CD4-positive, alpha-beta T cell treated with Interleukin-1 beta for 1 hour (primary cell): ENCODE measurements around the gene ZNF837.
"Not testable (repeated sequence)": the region's sequence is repeated elsewhere in the genome, so short reads cannot be mapped to it uniquely, and the experiment has no call there.

ENCODE experiments used
- DNase-seq, 2 donors: peaks; one replicate each; pipeline ENCODE4 v3.0.0-alpha.2; 2020 to 2022

ZNF837 gene

DNA sequence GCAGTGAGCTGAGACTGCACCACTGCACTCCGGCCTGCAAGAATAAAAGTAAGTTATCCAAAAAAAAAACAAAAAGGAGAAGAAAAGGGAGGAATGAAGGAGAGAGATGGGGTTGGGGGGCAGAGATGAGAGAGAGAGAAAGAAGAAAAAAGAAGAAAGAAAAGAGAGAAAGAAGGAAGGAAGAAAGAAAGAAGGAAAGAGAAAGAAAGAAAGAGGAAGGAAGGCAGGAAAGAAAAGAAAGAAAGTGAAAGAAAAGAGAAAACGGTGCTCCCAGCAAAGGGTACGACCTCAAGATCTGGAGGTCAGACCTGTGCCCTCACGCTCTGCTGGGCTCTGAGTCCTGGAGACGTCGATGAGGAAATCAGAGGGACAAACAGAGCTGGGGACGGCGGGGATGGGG, 31.2 kb downstream of the ZNF837 start:
- no peak for DNase-seq

DNA sequence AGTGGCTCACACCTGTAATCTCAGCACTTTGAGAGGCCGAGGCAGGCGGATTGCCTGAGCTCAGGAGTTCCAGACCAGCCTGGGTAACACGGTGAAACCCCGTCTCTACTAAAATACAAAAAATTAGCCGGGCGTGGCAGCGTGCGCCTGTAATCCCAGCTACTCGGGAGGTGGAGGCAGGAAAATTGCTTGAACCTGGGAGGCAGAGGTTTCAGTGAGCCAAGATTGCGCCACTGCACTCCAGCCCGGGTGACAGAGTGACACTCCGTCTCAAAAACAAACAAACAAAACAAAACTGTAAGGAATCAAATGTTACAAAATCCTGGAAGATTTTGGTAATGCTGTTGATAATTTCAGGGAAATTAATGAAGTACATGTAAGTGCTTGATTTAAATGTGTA, 32.8 kb downstream of the ZNF837 start:
- not testable (repeated sequence) for DNase-seq

DNA sequence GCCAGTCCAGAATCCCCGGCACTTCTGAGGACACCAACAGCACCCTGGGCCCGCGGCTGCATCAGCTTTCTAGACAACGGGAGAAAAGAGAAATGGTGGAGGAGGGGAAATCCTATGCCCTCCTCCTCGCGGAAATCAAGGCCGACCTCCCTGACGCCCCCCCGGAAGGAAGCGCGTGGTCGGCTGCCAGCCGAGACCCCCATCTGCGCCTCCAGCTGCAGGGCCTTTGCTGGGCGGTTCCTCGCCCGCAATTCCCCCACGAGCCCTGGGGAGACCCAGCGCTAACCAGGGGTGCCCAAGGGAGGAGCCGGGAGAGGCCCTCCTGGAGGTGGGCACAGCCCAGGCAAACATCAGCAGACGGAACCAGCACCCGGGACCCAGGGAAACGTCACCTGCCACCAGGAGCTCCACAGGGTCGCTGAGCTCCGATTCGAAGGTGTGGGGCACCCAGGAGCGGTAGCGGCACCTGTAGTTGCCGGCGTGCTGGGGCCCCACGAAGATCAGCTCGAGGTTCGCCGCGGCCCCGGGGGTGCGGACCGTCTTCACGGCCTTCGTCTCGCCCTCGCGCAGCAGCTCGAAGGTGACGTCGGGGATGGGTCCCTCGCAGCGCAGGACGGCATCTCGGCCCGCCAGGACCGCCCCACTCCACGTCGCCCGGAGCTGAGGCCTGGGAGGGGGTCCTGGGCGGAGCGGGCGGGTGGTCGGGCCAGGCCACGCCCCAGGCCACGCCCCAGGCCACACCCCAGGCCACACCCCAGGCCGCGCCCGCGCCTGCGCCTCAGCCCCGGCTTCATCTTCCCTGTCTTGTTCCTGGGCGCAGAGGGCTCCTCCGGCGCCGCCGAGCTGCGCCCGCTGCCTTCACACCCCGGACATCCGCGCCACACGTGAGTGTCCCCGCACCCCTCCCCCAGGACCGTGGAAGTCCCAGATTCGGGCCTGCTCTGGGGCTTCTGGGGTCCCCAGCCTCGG, 33.6 kb downstream of the ZNF837 start:
- DNase-seq = peak; percentile 73 to 76

DNA sequence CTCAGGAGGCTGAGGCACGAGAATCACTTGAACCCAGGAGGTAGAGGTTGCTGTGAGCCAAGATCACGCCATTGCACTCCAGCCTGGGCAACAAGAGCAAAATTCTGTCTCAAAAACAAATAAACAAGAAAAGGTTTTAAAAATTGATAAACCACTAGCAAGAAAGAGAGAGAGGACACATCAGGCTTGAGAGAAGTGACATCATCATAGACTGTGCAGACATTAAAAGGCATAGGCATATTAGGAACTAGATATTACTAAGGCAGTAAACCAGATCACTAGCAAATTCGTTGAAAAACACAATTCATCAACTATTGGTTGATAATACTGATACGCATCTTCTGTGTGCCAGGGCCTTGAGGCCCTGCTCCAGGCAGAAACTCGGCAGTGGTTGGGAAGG, 35.3 kb downstream of the ZNF837 start:
- no peak for DNase-seq

DNA sequence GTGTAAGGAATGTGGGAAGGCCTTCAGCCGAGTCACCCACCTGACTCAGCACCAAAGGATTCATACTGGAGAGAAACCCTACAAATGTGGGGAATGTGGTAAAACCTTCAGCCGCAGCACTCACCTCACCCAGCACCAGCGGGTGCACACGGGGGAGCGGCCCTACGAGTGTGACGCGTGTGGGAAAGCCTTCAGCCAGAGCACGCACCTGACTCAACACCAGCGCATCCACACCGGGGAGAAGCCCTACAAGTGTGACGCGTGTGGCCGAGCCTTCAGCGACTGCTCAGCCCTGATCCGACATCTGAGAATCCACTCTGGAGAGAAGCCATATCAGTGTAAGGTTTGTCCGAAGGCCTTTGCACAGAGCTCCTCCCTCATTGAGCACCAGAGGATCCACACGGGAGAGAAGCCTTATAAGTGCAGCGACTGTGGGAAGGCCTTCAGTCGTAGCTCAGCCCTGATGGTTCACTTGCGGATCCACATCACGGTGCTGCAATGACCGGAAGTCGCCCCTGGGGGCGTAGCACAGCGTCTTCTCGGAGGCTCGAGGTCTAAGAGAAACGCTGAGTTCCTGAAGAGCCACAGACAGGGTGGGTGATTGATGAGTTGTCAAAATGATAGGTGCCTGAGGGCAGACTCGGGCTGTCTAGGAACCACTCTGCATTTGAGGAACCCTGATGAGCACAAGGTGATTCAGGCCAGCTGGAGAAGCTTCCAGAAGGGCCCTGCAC, 41.8 kb downstream of the ZNF837 start:
- DNase-seq = no peak

DNA sequence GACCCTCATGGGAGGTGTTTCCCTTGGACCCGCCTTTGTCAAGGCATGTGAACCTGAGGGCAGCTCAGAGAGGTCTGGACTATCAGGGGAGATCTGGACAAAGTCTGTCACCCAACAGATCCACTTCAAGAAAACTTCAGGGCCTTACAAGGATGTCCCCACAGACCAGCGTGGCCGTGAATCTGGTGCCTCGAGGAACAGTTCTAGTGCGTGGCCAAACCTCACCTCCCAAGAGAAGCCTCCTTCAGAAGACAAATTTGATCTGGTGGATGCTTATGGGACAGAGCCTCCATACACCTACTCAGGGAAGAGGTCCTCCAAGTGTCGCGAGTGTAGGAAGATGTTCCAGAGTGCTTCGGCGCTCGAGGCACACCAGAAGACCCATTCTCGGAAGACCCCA, 42.5 kb downstream of the ZNF837 start:
- no peak for DNase-seq

DNA sequence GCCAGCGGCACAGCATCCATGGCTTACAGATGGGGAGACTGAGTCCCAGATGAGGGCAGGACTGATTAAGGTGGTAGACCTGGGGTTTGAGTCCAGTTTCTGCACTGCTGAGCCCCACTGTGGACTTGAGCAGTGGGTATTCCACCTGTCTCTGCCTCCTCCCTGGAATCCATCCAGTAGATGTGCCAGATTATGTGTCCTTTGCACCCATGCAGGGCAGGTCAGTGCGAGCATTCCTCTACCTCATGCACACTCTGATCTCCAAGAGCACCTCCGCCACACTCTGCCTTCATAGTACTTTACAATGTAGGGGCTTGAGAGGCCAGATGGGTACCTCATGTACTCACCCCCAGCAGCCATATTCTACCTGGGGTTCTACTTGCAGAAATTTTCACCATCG, 44.0 kb downstream of the ZNF837 start:
- no peak for DNase-seq

DNA sequence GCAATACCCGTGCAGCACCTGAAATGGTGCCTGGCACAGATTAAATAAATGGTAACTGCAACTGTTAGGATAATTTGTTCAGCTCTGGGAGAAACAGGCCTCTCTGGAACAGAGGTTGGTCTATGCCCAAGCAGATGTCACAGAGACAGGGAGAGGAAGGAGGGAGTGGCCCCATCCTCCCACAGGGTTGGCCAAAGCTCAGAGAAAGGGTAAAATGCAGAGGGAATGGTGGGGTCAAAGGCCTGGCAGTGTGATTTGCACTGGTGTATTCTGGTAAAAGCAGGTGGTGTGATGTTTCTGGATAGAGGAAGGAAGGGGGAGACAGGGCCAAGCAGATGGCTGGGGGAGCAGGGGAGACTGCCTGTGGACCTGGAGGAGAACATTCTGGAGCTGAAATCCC, 44.6 kb downstream of the ZNF837 start:
- DNase-seq = no peak

DNA sequence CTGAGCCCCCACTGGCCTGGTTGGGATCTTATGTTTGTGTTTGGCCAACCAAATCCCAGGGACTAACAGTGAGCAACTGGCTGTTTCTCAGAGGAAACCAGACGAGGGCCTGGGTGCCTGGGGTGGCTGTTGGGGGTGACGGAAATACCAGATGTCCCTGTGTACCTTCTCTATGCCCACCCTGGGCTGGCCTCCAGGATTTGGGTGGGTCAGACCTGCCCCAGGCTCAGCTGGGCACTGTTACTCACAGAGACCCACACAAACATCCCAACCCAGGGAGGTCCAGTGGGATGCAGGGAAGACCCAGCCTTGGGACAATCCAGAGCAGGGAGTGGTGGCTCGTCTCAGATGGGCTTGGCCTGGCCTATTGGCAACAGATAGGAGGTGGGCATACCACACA, 45.2 kb downstream of the ZNF837 start:
- no peak for DNase-seq

DNA sequence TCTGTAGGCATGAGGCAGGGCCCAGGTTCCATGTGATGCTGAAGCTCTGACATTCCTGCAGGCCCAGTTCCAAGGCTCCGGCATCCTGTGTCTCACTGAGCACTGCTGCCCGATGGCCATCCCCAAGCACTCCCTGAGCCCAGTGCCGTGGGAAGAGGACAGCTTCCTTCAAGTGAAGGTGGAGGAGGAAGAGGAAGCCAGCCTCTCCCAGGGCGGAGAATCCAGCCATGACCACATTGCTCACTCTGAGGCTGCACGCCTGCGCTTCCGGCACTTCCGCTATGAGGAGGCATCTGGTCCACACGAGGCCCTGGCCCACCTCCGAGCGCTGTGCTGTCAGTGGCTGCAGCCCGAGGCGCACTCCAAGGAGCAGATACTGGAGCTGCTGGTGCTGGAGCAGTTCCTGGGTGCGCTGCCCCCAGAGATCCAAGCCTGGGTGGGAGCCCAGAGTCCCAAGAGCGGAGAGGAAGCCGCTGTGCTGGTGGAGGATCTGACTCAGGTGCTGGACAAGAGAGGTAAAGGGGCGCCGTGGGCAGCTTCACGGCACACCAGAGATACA, 46.1 kb downstream of the ZNF837 start:
- no peak for DNase-seq

DNA sequence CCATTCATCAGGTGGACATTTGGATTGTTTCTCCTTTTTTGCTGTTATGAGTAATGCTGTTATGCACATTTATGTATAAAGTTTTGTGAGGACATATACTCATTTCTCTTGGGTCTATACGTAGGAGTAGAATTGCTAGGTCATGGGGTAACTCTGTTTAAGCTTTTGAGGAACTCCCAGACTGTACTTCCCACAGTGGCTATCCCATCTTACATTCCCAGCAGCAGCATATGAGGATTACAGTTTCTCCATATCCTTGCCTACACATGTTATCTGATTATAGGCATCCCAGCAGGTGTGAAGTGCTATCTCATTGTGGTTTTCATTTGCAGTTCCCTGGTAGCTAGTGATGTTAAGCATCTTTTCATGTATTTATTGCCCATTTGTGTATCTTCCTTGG, 48.1 kb downstream of the ZNF837 start:
- DNase-seq = no peak

DNA sequence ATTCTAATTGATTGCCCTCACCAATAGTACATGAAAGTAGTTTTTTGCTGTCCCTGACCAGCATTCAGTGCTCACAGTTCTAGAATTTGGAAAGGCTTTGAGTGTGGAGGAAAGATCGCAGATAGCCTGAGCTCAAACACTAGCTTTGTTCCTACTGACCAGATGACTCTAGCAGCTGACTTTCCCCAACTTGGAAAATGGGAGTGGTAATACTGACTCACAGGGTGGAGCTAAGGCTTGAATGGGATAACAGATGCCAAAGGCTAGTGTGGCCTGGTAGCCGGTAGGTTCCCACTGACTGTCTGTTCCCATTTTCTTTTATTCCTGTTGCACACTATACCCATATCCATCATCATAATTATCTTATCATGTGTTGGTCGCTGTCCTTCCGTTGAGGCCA, 50.4 kb downstream of the ZNF837 start:
- no peak for DNase-seq

DNA sequence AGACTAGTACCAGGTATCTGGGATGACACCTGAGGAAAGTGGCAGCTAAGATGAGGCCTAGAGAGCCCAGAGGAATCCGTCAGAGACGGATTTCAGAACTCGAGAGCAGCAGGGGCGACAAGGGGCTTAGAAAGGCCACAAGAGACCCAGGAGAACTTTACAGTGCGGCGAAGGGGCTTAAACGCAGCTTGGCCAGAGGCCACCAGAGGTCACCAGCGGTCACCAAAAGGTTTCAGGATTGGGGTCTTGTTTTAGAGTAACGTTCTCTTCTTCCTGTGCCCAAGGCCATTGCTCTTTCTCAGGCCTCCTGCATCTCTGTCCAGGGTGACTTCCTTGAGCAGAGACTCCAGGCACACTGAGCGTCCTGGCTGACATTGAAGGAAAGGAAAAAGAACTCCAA, 51.8 kb downstream of the ZNF837 start:
- DNase-seq = peak in 1 of 2 donors; percentile 17

DNA sequence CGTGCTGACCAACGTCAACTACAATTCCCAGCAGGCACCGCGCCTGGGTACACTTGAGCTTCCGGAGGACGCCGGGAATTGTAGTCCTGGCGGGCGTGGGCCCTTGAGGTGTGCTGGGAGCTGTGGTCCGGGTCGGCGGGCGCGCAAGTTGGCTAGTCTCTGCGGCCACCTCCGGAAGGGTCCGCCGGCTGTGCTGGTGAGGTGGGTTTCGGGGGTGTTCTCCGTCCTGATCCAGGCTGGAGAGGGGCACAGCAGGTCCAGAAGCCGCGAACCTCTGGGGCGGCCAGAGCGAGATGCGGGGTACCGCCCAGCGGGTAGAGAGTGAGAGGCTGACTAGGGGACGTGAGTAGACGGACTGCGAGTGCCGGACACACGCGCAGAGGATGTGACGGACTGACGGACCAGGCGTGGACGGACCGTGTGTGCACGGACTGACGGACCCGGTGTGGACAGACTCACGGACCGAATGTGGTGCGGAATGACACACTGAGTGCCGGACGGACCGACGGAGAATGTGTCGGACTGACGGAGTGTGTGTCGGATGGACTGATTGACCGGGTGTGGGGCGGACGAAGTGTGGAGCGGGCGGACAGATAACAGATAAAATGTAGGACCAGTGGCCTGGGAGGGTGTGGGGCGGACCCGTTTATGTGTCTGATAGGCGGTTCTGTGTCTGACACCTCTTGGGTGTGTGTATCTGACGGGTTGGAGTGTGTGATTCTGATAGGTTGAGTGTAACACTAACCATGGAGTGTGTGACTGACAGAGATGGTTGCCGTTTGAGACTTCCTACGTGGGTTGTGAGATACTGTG, 53.7 kb downstream of the ZNF837 start, which contains the start of gene ZSCAN22:
ZSCAN22 (plus strand) TSS at position 81 of the 813 bp plus-strand sequence. CDS start 7,809 bp downstream, outside the sequence.
- peak; percentile 91 for DNase-seq

DNA sequence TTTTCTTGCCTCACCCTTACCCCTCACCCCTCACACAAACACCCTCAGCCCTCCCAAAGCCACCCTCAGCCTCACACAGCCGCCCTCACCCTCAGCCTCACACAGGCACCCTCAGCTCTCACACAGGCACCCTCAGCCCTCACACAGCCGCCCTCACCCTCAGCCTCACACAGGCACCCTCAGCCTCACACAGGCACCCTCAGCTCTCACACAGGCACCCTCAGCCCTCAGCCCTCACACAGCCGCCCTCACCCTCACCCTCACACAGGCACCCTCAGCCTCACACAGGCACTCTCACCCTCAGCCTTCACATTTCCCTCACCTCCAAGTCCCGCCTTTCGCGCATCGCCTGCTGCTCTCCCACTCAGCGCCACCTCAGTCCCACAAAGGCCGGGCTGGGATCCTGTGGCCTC, 54.3 kb downstream of the ZNF837 start:
- DNase-seq = no peak

DNA sequence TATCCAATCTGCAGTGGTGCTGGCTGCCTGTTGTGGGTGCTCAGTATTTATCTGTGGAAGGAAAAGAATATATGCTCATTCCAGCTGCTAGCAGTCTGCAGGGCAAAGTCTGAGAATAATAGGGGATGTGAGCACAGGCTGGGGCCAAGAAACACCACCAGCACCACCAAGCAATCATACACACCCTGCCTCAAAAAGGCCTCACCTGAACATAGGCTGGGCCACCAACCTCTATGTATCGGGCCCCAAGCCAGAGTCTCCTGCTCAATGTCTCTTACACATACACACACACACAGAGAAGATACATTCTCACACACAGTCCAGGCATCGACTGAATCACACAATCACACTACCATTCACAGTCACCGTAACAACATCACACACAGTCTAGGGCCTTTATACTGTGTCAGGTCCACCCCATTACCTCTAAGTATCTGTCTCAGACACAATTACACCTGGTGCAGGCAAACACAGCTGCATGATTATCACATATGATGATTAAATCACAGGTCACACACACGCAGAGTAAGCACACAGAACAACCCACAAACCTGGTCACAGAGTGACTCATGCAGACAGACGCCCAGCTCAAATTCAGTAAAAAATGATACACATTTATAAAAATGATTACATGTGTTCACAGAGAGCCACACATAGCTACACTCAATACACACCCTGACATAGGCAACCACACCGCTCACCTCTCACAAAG, 55.4 kb downstream of the ZNF837 start:
- DNase-seq = no peak

DNA sequence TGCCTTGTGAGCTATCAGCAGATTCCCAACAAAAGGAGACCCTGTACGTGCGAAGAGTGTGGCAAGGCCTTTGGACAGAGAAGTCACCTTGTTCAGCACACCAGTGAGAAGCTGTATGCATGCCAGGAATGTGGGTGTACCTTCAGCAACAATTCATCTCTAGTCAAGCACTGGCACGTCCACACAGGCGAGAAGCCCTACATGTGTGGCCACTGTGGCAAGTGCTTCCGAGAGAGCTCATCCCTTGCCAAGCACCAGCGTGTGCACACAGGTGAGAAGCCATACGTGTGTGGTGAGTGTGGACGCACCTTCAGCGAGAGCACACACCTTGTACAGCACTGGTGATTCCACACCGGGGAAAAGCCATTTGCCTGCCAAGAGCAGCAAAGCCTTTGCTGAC, 61.6 kb downstream of the ZNF837 start:
- DNase-seq = no peak

DNA sequence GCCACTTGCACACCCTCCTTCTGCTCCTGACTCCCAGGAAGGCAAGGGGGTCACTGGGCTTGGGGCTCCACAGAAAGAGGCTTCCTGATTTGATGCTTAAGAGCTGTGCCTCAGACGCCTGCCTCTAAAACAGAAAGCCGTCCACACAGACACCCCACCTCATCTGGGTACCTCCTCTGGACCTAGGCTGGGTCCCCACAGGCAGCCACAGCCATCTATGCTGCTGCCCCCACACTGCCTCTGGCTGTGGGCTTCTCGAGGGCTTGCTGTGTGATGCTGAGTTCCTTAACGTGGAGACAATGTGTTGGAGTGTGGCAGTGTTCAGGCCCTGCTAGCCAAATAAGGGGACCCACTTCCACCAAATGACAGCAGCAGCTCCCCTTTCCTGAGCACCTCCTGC, 62.5 kb downstream of the ZNF837 start:
- no peak for DNase-seq
